Activated naive CD4-positive, alpha-beta T cell treated with anti-CD3 and anti-CD28 coated beads for 36 hours (primary cell): Measurements from ENCODE around the gene ZBTB16. TPM values are rescaled to one million over a fixed set of nuclear protein-coding genes. Genes with fewer than 3 reads are reported as not detected.
A peak's percentile ranks its signal among the peaks of the same experiment; 100 is the strongest.

Source experiments
- CTCF ChIA-PET: fragments of 350-600 bp; sonication (Branson Sonifier 250); formaldehyde crosslinking; loops from one replicate; lab custom pipeline; 2021; ENCODE audit warnings: antibody characterized with exemption; lab: Charles Lee
- DNase-seq: peaks from one replicate; pipeline ENCODE4 v3.0.0-alpha.2; 2020
- H3K27ac Mint-ChIP-seq: one replicate; pipeline ENCODE4 v1.8.0; 2021; ENCODE audit warnings: mild to moderate bottlenecking, mixed read lengths
- H3K27me3 Mint-ChIP-seq: one replicate; pipeline ENCODE4 v1.8.0; 2021; ENCODE audit warnings: low read depth, mixed read lengths
- H3K36me3 Mint-ChIP-seq: one replicate; pipeline ENCODE4 v1.8.0; 2021; ENCODE audit warnings: low read depth, mixed read lengths
- H3K4me1 Mint-ChIP-seq: one replicate; pipeline ENCODE4 v1.8.0; 2021; ENCODE audit warnings: low read depth, mixed read lengths
- H3K4me3 Mint-ChIP-seq: one replicate; pipeline ENCODE4 v1.8.0; 2021; ENCODE audit warnings: mild to moderate bottlenecking, moderate library complexity, mixed read lengths
- H3K9me3 Mint-ChIP-seq: one replicate; pipeline ENCODE4 v1.8.0; 2021; ENCODE audit warnings: mixed read lengths
- intact Hi-C: fragments of 100-400 bp; cut with micrococcal nuclease; formaldehyde crosslinking; loops from one replicate; pipeline ENCODE4 v1.15.1; 2023
- total RNA-seq, 2 experiments: library from RNA; stranded (reverse); gene quantifications; one replicate each; pipeline ENCODE4 v1.2.3, GENCODE V29; 2021

ZBTB16 gene
- total RNA-seq, 2 experiments from 2014 or later: 1.5 to 2.3 TPM

DNA sequence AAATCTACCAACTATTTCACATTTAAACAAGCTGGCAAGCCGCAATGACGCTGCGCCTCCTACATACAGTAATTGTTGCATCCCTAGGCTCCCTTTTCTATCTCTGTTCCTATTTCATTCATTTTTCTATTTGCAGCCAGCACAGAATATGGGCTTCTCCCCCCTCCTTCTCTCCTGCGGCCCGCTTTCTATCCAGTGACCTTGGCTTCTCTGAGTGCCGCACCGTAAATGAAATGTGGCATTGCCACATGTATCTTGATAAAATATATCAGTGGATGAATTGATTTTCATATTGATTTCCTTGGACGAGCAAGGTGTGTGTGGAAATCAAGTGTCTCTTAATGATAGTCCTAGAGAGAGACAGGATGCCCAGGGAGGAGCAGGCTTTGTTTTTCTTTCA is 70.2 kb downstream of the ZBTB16 start:
- no peak overlapping the region for H3K4me3 Mint-ChIP-seq
- CTCF ChIA-PET: no interaction called here

GRCh38 chr11:114130115-114130576 is 70.6 kb downstream of the ZBTB16 start:
- Mint-ChIP-seq H3K4me1 (peaks cover 16% of the 10 kb centered on the region), H3K4me3 (no peak overlapping the region), H3K27me3 (no peaks in the 10 kb centered on the region), H3K36me3 (no peaks in the 10 kb centered on the region), H3K27ac (no peak overlapping the region), H3K9me3 (no peaks in the 10 kb centered on the region)
- intact Hi-C loops: loop anchor here (2.0 to 5.0 kb wide), 2 partner anchors 49 to 73 kb away; partner anchors contain the start of gene ZBTB16
- CTCF ChIA-PET: no interaction called here
- no peak for DNase-seq

More for the DNA sequence above, 70.2 kb downstream of the ZBTB16 start:
- Mint-ChIP-seq H3K27me3 (no peaks in the 10 kb centered on the region), H3K4me1 (peaks cover 16% of the 10 kb centered on the region), H3K36me3 (no peaks in the 10 kb centered on the region), H3K9me3 (no peaks in the 10 kb centered on the region), H3K27ac (no peak overlapping the region)
- DNase-seq: no peak
- intact Hi-C loops: loop anchor here (2.0 to 5.0 kb wide), 2 partner anchors 49 to 72 kb away; partner anchors contain the start of gene ZBTB16

- Mint-ChIP-seq H3K4me1 (peaks cover 17% of the 10 kb centered on the region), H3K4me3 (no peak overlapping the region), H3K27me3 (no peaks in the 10 kb centered on the region), H3K27ac (no peak overlapping the region), H3K9me3 (no peaks in the 10 kb centered on the region), H3K36me3 (no peaks in the 10 kb centered on the region)
- intact Hi-C loops: loop anchor here (1.0 to 5.0 kb wide), 3 partner anchors 30 to 73 kb away; partner anchors contain the start of gene ZBTB16
- CTCF ChIA-PET: no interaction called here
- no peak for DNase-seq
These were observed 71.2 kb downstream of the ZBTB16 start for GRCh38 chr11:114130629-114131277.

DNA sequence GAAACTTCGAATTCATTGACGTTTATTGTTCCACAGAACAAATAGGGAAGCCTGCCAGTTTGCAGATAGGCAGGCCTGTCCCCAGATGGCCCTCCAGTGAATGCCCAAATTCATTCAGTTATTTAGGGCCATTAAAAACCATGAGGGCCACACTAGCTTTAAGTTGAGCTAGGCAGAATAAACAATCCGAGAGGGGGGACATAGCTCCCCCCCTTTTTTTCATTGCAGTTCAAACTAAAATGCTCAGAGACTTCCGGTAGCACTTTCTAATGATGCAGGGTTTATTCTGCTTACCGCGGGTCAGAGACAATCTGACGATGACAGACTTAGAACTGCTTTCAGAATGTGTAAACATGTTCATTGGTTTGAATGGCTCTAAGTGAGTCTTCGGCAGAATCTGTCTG is 72.0 kb downstream of the ZBTB16 start:
- peaks cover 24% of the 10 kb centered on the region for H3K4me1 Mint-ChIP-seq
- intact Hi-C loops: loop anchor here (1.0 to 5.0 kb wide), 3 partner anchors 29 to 74 kb away; partner anchors contain the start of gene ZBTB16
- H3K4me3 Mint-ChIP-seq: no peak overlapping the region
- DNase-seq: peak; percentile 42
- H3K9me3 Mint-ChIP-seq: no peaks in the 10 kb centered on the region
- CTCF ChIA-PET: no interaction called here
- H3K36me3 Mint-ChIP-seq: no peaks in the 10 kb centered on the region
- no peaks in the 10 kb centered on the region for H3K27me3 Mint-ChIP-seq
- H3K27ac Mint-ChIP-seq: peak overlapping the region; percentile 40

- intact Hi-C loops: loop anchor here (5.0 kb wide), 1 partner anchor 75 kb away; the partner anchor contains the start of gene ZBTB16
- Mint-ChIP-seq H3K9me3 (no peaks in the 10 kb centered on the region), H3K27me3 (no peaks in the 10 kb centered on the region), H3K4me1 (peaks cover 34% of the 10 kb centered on the region), H3K27ac (no peak overlapping the region), H3K4me3 (no peak overlapping the region), H3K36me3 (no peaks in the 10 kb centered on the region)
- DNase-seq: peak; percentile 10
- CTCF ChIA-PET: no interaction called here
These were observed 72.9 kb downstream of the ZBTB16 start for GRCh38 chr11:114132417-114132816.

GRCh38 chr11:114132944-114133394 is 73.5 kb downstream of the ZBTB16 start:
- H3K4me3 Mint-ChIP-seq: no peak overlapping the region
- H3K9me3 Mint-ChIP-seq: no peaks in the 10 kb centered on the region
- CTCF ChIA-PET: no interaction called here
- intact Hi-C loops: loop anchor here (5.0 kb wide), 1 partner anchor 76 kb away; the partner anchor contains the start of gene ZBTB16
- no peak overlapping the region for H3K27ac Mint-ChIP-seq
- H3K36me3 Mint-ChIP-seq: no peaks in the 10 kb centered on the region
- no peak for DNase-seq
- H3K27me3 Mint-ChIP-seq: no peaks in the 10 kb centered on the region
- H3K4me1 Mint-ChIP-seq: peaks cover 39% of the 10 kb centered on the region

- CTCF ChIA-PET: interaction anchor here (0.7 kb wide), 2 partner anchors 21 to 327 kb away, joined by 3 read pairs; no protein-coding TSS in a partner anchor
- DNase-seq: no peak
These were observed 74.2 kb downstream of the ZBTB16 start for GRCh38 chr11:114133548-114134329.

DNA sequence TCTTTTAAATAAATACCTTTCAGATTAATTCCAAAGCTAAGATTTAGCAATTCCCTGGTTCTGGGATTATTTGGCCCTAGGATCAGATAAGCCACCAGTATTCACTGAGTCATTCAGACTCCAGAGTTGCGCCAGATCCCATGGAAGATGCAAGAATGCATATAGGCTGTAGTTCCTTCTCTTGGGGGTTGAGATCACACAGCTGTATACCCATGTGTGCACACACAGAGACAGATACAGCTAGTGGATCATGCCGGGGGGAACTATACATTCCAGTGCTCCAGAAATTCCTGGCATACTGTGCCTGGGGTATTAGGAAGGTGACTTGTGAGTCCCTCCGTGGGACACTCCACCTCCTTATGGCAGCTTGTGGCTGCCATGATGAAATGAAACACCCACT is 75.4 kb downstream of the ZBTB16 start:
- DNase-seq: no peak
- Mint-ChIP-seq H3K9me3 (no peaks in the 10 kb centered on the region), H3K36me3 (no peaks in the 10 kb centered on the region), H3K27ac (no peak overlapping the region), H3K4me3 (no peak overlapping the region), H3K4me1 (peaks cover 44% of the 10 kb centered on the region), H3K27me3 (no peaks in the 10 kb centered on the region)
- intact Hi-C loops: loop anchor here (5.0 kb wide), 1 partner anchor 78 kb away; the partner anchor contains the start of gene ZBTB16
- CTCF ChIA-PET: interaction anchor here (0.7 to 1.0 kb wide), 2 partner anchors 37 to 326 kb away, joined by 3 read pairs; no protein-coding TSS in a partner anchor

More at GRCh38 chr11:114133548-114134329, 74.2 kb downstream of the ZBTB16 start:
- no peaks in the 10 kb centered on the region for H3K36me3 Mint-ChIP-seq
- H3K27me3 Mint-ChIP-seq: no peaks in the 10 kb centered on the region
- intact Hi-C loops: loop anchor here (5.0 kb wide), 1 partner anchor 76 kb away; the partner anchor contains the start of gene ZBTB16
- peaks cover 41% of the 10 kb centered on the region for H3K4me1 Mint-ChIP-seq
- H3K27ac Mint-ChIP-seq: no peak overlapping the region
- no peak overlapping the region for H3K4me3 Mint-ChIP-seq
- H3K9me3 Mint-ChIP-seq: no peaks in the 10 kb centered on the region

DNA sequence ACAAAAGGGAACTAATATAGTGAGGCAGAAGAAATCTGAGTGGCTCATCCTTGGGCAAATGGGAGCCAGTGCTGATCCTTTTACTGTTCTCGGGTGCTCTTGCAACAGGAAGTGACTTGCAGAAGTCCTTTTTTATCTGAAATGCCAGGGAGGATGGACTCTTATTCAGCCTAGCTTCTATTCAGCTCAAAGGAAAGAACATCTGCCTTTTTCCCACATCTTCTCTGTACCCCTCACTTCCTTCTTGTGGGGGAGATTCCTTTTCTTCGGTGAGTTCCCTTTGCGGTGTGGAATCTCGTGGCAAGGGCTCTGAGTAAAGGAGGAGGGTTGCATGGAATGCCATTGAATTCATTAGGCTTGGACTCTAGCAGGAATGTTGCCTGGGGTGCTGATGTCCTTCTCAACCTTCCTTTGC is 76.2 kb downstream of the ZBTB16 start:
- intact Hi-C loops: no loop called here
- Mint-ChIP-seq H3K27me3 (no peaks in the 10 kb centered on the region), H3K9me3 (no peaks in the 10 kb centered on the region), H3K36me3 (no peaks in the 10 kb centered on the region), H3K4me1 (peaks cover 44% of the 10 kb centered on the region), H3K27ac (no peak overlapping the region), H3K4me3 (no peak overlapping the region)
- CTCF ChIA-PET: no interaction called here
- DNase-seq: no peak

GRCh38 chr11:114136686-114137640 is 77.5 kb downstream of the ZBTB16 start:
- CTCF ChIA-PET: no interaction called here
- H3K9me3 Mint-ChIP-seq: no peaks in the 10 kb centered on the region
- H3K4me3 Mint-ChIP-seq: no peak overlapping the region
- H3K36me3 Mint-ChIP-seq: no peaks in the 10 kb centered on the region
- DNase-seq: no peak
- no peaks in the 10 kb centered on the region for H3K27me3 Mint-ChIP-seq
- intact Hi-C loops: no loop called here
- H3K4me1 Mint-ChIP-seq: peaks cover 36% of the 10 kb centered on the region
- H3K27ac Mint-ChIP-seq: no peak overlapping the region

- peaks cover 33% of the 10 kb centered on the region for H3K4me1 Mint-ChIP-seq
- H3K9me3 Mint-ChIP-seq: no peaks in the 10 kb centered on the region
- no peak for DNase-seq
- H3K27me3 Mint-ChIP-seq: no peaks in the 10 kb centered on the region
- H3K36me3 Mint-ChIP-seq: no peaks in the 10 kb centered on the region
- CTCF ChIA-PET: no interaction called here
- intact Hi-C loops: no loop called here
- H3K27ac Mint-ChIP-seq: no peak overlapping the region
- H3K4me3 Mint-ChIP-seq: no peak overlapping the region
These were observed 78.3 kb downstream of the ZBTB16 start for GRCh38 chr11:114137838-114138237.
